ENCODE data around the gene MRPL57. TPM values are rescaled to one million over a fixed set of nuclear protein-coding genes. Genes with fewer than 3 reads are reported as not detected.
"Not testable (repeated sequence)": the region's sequence is repeated elsewhere in the genome, so short reads cannot be mapped to it uniquely, and the experiment has no call there.

The MRPL57 gene
- total RNA-seq, 6 donors from 2014 or later, result 17.8 to 36.3 (median 23.9) TPM

GRCh38 chr13:21164631-21165030, 11.8 kb upstream of the MRPL57 start:
- no peak for TF ChIP-seq EP300 (IDR thresholded peaks at IDR 0.05)
- TF ChIP-seq POLR2A (IDR thresholded peaks at IDR 0.05), result no peak
- TF ChIP-seq CTCF (IDR thresholded peaks at IDR 0.05), result no peak
- no peak for TF ChIP-seq POLR2AphosphoS5 (IDR thresholded peaks at IDR 0.05)
- Histone ChIP-seq H3K27me3 (no peaks in the 10 kb centered on the region), H3K4me3 (no peak overlapping the region), H3K27ac (no peak overlapping the region), H3K9me3 (no peaks in the 10 kb centered on the region), H3K4me1 (no peaks in the 10 kb centered on the region), H3K36me3 (no peaks in the 10 kb centered on the region)
- DNase-seq (no peak), ATAC-seq (ENCODE audit: low FRiP score in 2 of 2) (no peak)
- WGBS, 2 donors, result 91 to 95% methylated on average over 4 of the region's 4 CpGs

- H3K4me1 ChIP-seq; ATAC-seq (ENCODE audit: low FRiP score in 2 of 2); H3K27me3 ChIP-seq; H3K36me3 ChIP-seq; H3K4me3 ChIP-seq; DNase-seq; H3K27ac ChIP-seq; H3K9me3 ChIP-seq: not testable (repeated sequence)
- 65 to 80% methylated on average over 4 of the region's 4 CpGs for WGBS, 2 donors
Observed at GRCh38 chr13:21165606-21166005, 10.9 kb upstream of the MRPL57 start.

- H3K27ac ChIP-seq, result no peak overlapping the region
- WGBS, 2 donors, result 94% methylated on average over 9 of the region's 9 CpGs
- H3K4me3 ChIP-seq, result no peak overlapping the region
- H3K9me3 ChIP-seq, result no peaks in the 10 kb centered on the region
- no peak for TF ChIP-seq CTCF (IDR thresholded peaks at IDR 0.05)
- no peak for TF ChIP-seq POLR2AphosphoS5 (IDR thresholded peaks at IDR 0.05)
- no peak for TF ChIP-seq EP300 (IDR thresholded peaks at IDR 0.05)
- TF ChIP-seq POLR2A (IDR thresholded peaks at IDR 0.05), result no peak
- H3K27me3 ChIP-seq, result no peaks in the 10 kb centered on the region
- DNase-seq, result no peak
- no peaks in the 10 kb centered on the region for H3K36me3 ChIP-seq
- ATAC-seq (ENCODE audit: low FRiP score in 2 of 2), result no peak
- peaks cover 0 to 9% (median 6%) of the 10 kb centered on the region in 4 donors for H3K4me1 ChIP-seq
Observed at GRCh38 chr13:21171420-21171819, 5.0 kb upstream of the MRPL57 start.

GRCh38 chr13:21173767-21174166, 2.7 kb upstream of the MRPL57 start:
- ATAC-seq (ENCODE audit: low FRiP score in 2 of 2); DNase-seq; H3K4me3 ChIP-seq; H3K36me3 ChIP-seq; H3K27me3 ChIP-seq; H3K9me3 ChIP-seq; H3K27ac ChIP-seq: not testable (repeated sequence)
- H3K4me1 ChIP-seq, result peaks cover 11 to 24% (median 16%) of the 10 kb centered on the region in 4 donors
- WGBS, 2 donors, result 0% methylated on average over 1 of the region's 1 CpG

GRCh38 chr13:21175656-21176214, 723 bp upstream of the MRPL57 start:
- no peaks in the 10 kb centered on the region for H3K36me3 ChIP-seq
- peaks cover 11 to 24% (median 16%) of the 10 kb centered on the region in 4 donors for H3K4me1 ChIP-seq
- no peaks in the 10 kb centered on the region for H3K27me3 ChIP-seq
- H3K9me3 ChIP-seq, result no peaks in the 10 kb centered on the region
- ATAC-seq (ENCODE audit: low FRiP score in 2 of 2) (no peak), DNase-seq (no peak)
- TF ChIP-seq CTCF (IDR thresholded peaks at IDR 0.05), result no peak
- no peak for TF ChIP-seq EP300 (IDR thresholded peaks at IDR 0.05)
- no peak for TF ChIP-seq POLR2AphosphoS5 (IDR thresholded peaks at IDR 0.05)
- TF ChIP-seq POLR2A (IDR thresholded peaks at IDR 0.05), result no peak
- 1 to 4% methylated on average over 10 to 13 of the region's 13 CpGs for WGBS, 2 donors
- H3K4me3 ChIP-seq, result peak overlapping the region; percentile 66 to 90 (median 87)
- H3K27ac ChIP-seq, result peak overlapping the region; percentile 90 to 99 (median 97)

GRCh38 chr13:21176982-21177284, 475 bp downstream of the MRPL57 start:
- peak; percentile 59 to 61 for ATAC-seq (ENCODE audit: low FRiP score in 2 of 2)
- H3K36me3 ChIP-seq, result no peaks in the 10 kb centered on the region
- peak overlapping the region; percentile 90 to 99 (median 97) for H3K27ac ChIP-seq
- TF ChIP-seq POLR2A (IDR thresholded peaks at IDR 0.05) (no peak), POLR2AphosphoS5 (IDR thresholded peaks at IDR 0.05) (no peak), CTCF (IDR thresholded peaks at IDR 0.05) (no peak), EP300 (IDR thresholded peaks at IDR 0.05) (no peak)
- no peaks in the 10 kb centered on the region for H3K27me3 ChIP-seq
- H3K4me3 ChIP-seq, result peak overlapping the region; percentile 66 to 90 (median 87)
- no peaks in the 10 kb centered on the region for H3K9me3 ChIP-seq
- no peak for DNase-seq
- H3K4me1 ChIP-seq, result peaks cover 11 to 24% (median 16%) of the 10 kb centered on the region in 4 donors
- 0% methylated on average over 2 to 19 of the region's 26 CpGs for WGBS, 2 donors

Measured in upper lobe of left lung (tissue), 6 donors.